Activated T-cell treated with anti-CD3 and anti-CD28 coated beads for 24 hours (primary cell): ENCODE measurements around the gene LRRC36.

Source experiments
- DNase-seq: peaks from one replicate; pipeline ENCODE4 v3.0.0-alpha.2; 2020; ENCODE audit warnings: low read depth

LRRC36 gene

GRCh38 chr16:67389911-67390815, 63.5 kb downstream of the LRRC36 start:
- no peak for DNase-seq

GRCh38 chr16:67390816-67391423, 64.3 kb downstream of the LRRC36 start:
- DNase-seq = no peak

GRCh38 chr16:67391424-67392300, 65.0 kb downstream of the LRRC36 start:
- no peak for DNase-seq

- no peak for DNase-seq
These were observed 65.9 kb downstream of the LRRC36 start for GRCh38 chr16:67392301-67393059.

GRCh38 chr16:67393111-67393787, 66.6 kb downstream of the LRRC36 start, which contains the start of gene TPPP3:
TPPP3 (minus strand) TSS chr16:67393498; CDS start chr16:67391111, 2,387 bp downstream.
- DNase-seq = no peak

GRCh38 chr16:67393788-67394154, 67.2 kb downstream of the LRRC36 start:
- DNase-seq = no peak

- DNase-seq = no peak
These were observed 67.8 kb downstream of the LRRC36 start for GRCh38 chr16:67394155-67395104.

GRCh38 chr16:67395105-67395457, 68.5 kb downstream of the LRRC36 start:
- no peak for DNase-seq

- DNase-seq = no peak
These were observed 69.0 kb downstream of the LRRC36 start for GRCh38 chr16:67395458-67396158.

GRCh38 chr16:67396159-67397035, 69.8 kb downstream of the LRRC36 start:
- DNase-seq = no peak

GRCh38 chr16:67397036-67397801, 70.6 kb downstream of the LRRC36 start:
- no peak for DNase-seq

GRCh38 chr16:67397812-67398545, 71.4 kb downstream of the LRRC36 start:
- no peak for DNase-seq

GRCh38 chr16:67398546-67399217, 72.1 kb downstream of the LRRC36 start:
- DNase-seq = no peak

GRCh38 chr16:67399218-67399733, 72.7 kb downstream of the LRRC36 start:
- DNase-seq = peak; percentile 30

GRCh38 chr16:67399749-67400704, 73.4 kb downstream of the LRRC36 start:
- no peak for DNase-seq
